ENCODE data around the gene DOCK3.
A peak's percentile ranks its signal among the peaks of the same experiment; 100 is the strongest.
"Not testable (repeated sequence)": the region's sequence is repeated elsewhere in the genome, so short reads cannot be mapped to it uniquely, and the experiment has no call there.

DOCK3 gene

GRCh38 chr3:51386852-51387229 is 712.1 kb downstream of the DOCK3 start:
- DNase-seq (ENCODE audit: low spot score) = no peak

- DNase-seq (ENCODE audit: low spot score) = not testable (repeated sequence)
Observed at GRCh38 chr3:51387281-51387680, 712.6 kb downstream of the DOCK3 start.

DNA sequence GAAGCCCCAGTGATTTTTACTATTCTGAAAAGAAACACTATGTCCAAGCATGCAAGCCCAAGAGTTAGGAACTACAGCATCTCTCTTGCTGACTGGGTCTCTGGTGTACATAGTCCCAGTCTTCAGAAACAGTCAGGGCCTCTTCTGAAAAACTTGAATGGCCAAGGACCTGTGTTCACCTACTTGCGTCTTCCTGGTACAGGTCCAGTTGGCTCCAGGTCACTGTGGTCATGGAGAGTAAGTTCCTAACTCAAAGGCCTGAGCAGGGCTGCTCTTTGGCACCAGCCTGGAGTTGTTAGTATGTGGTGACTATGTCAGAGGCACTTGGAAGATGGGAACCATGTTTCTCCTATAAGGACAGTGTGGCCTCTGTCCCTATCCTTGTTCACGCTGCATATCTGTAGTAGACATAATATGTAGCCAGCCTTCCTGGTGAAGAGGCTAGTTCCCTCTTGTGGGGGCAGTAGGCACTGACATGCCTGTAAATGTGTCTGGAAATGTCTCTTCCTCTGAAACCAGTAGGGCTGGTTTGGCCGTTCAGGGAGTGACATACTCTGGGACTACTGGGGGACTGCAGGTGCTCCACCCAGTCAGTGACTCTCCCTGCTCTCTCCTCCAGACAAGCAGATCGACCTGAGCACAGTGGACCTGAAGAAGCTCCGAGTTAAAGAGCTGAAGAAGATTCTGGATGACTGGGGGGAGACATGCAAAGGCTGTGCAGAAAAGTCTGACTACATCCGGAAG is 713.7 kb downstream of the DOCK3 start:
- no peak for DNase-seq (ENCODE audit: low spot score)

- DNase-seq (ENCODE audit: low spot score) = peak; percentile 64
Observed at GRCh38 chr3:51389423-51390183, 714.9 kb downstream of the DOCK3 start.

DNA sequence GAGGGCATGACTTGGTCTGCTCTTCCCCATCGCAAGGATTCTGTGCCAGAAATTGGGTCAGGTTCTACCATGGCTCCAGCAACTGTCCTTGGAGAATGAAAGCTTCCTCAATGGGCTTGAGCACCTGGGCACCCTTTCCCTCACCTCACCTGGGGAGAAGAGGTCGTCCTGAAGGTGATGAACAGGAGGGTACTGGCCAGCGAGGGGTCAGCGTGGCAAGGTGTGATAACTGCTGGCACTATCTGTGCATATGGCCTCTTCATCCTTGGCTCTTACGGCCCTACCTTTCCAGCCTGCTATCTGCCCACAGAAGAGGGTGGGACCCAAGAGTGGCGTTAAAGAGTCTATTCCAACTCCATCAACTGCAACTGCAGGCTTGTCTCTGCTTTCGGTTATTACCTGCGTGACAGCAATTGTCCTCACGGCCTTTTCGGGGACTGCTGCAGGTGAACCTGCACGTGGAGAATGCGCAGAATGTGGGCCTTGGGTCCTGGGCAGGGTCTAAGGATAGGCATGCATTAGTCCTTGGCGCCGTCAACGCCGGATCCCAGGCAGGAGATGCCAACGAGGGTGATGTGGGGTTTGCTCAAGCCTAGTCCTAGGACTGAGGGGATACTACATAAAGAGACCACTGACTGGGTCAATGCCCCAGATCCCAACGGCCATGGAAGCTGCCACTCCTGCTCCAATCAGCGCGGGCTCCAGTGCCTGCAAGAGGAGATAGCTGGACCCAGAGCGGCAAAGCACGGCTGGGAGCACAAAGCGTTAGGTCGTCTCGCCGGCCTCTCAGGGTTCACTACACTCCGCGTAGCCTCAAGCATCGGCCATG is 715.7 kb downstream of the DOCK3 start:
- DNase-seq (ENCODE audit: low spot score) = no peak

DNA sequence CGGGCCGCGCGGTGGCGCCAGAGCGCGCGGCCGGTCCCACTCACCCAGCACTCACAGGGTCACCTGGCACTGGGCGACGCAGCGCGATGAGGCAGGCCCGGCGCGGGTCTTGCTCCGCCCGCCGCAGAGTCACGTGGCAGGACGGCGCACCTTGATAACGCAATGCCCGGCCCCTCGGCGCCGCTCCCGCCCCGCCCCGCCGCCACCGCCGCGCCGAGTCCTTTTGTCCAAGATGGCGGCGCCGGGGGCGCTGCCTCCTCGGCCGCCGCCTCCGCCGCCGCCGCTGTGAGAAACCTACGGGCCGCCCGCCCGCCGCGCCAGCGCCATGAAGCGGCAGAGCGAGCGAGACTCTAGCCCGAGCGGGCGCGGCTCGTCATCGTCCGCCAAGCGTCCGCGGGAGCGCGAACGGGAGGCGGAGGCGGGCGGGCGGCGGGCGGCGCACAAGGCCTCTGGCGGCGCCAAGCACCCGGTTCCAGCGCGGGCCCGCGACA is 716.4 kb downstream of the DOCK3 start, which contains the start of gene RBM15B:
TSS of gene RBM15B (plus strand) at position 211 of the 491 bp plus-strand sequence. CDS start at position 326, 115 bp downstream.
- peak; percentile 99 for DNase-seq (ENCODE audit: low spot score)

DNA sequence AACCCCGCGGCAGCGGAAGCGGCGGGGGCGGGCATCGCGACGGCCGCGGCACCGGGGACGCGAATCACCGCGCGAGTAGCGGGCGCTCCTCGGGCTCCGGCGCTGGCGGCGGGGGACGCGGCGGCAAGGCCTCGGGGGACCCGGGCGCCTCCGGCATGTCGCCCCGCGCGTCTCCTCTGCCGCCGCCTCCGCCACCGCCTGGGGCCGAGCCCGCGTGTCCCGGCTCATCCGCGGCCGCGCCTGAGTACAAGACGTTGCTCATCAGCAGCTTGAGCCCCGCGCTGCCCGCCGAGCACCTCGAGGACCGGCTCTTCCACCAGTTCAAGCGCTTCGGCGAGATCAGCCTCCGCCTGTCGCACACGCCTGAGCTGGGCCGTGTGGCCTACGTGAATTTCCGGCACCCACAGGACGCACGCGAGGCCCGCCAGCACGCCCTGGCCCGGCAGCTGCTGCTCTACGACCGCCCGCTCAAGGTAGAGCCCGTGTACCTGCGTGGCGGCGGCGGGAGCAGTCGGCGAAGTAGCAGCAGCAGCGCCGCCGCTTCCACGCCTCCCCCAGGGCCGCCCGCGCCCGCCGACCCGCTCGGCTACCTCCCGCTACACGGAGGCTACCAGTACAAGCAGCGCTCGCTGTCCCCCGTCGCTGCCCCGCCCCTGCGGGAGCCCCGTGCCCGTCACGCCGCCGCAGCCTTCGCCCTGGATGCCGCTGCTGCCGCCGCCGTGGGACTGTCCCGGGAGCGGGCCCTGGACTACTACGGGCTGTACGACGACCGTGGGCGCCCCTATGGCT is 717.0 kb downstream of the DOCK3 start:
- peak; percentile 52 for DNase-seq (ENCODE audit: low spot score)

- no peak for DNase-seq (ENCODE audit: low spot score)
Observed at GRCh38 chr3:51392355-51393133, 717.8 kb downstream of the DOCK3 start.

GRCh38 chr3:51393134-51393495 is 718.4 kb downstream of the DOCK3 start:
- DNase-seq (ENCODE audit: low spot score) = no peak

DNA sequence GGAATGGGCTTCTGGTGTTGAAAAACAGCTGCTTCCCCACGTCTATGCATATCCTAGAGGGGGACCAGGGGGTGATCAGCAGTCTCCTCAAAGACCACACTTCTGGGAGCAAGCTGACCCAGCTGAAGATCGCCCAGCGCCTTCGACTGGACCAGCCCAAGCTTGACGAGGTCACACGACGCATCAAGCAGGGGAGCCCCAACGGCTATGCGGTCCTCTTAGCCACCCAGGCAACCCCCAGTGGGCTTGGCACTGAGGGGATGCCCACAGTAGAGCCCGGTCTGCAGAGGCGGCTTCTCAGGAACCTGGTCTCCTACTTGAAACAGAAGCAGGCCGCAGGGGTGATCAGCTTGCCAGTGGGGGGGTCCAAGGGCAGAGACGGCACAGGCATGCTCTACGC is 718.8 kb downstream of the DOCK3 start:
- no peak for DNase-seq (ENCODE audit: low spot score)

GRCh38 chr3:51394541-51394940 is 719.8 kb downstream of the DOCK3 start:
- no peak for DNase-seq (ENCODE audit: low spot score)

DNA sequence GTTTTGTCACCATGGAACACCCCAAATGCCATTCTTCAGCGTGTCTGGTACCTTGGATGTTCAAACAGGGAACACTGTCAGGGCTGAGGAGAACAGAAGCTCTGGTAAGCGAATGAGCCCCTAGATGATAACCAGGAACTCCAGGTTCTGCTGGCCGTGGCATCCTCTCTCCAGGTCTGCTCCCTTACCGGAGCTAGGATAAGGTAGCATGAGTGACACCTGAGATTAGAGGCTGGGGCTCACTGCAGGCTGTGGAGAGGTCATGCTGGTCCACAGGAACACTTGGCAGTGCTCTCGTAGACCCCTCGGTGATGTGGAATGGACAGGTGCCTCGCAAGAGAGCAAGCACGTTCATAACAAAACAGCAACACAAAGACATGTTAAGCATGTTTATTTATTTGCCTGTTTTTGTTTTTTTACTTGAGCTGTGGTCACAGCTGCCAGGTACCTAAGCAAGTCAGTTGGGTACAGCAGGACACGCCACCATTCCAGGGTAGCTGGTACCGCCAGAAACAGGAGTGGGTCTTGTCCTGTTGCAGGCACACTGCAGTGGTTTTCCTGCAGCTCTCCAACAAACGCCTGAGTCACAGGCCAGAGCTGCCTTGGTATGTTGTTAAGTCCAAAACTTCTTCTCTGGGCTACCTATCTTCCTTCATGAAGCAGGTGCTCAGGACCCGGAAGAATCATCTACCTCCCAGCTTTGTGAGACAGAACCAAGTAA is 720.9 kb downstream of the DOCK3 start:
- DNase-seq (ENCODE audit: low spot score) = peak; percentile 19

GRCh38 chr3:51396401-51396800 is 721.7 kb downstream of the DOCK3 start:
- no peak for DNase-seq (ENCODE audit: low spot score)

- DNase-seq (ENCODE audit: low spot score) = no peak
Observed at GRCh38 chr3:51397392-51397791, 722.7 kb downstream of the DOCK3 start.

DNA sequence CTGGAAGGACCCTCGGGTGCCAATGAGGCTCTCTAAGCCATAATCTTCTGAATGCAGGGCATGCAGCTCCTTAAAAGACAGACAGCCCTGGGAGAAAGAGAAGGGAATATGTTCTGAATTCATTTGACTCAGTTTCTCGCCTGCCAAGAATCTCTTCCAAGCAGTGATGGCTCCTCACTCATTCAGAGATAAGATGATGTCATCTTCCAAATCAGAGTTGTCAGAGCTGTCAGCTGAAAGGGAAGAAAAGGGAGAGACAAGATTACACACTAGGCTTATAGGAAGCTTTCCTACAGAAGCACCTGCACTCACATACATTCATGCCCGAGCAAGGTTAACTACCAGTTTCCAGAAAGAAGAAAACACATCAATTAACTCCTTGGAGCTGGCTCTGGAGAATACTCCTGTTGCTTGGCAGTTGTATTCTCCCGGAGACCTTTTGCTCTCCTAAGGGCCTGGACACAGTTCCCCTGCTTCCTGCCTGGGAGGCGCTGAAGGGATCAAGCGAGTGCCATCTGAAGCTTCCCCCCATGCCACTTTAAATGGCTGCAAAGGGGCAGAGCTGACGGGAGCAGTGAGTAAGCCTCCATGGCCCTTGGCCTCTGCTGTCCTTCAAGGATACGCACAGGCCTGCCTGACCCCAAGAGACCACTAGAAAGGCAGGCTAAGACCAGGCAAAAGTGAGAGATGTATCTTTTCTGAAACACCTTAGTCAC is 724.0 kb downstream of the DOCK3 start:
- no peak for DNase-seq (ENCODE audit: low spot score)

GRCh38 chr3:51400166-51400565 is 725.4 kb downstream of the DOCK3 start:
- DNase-seq (ENCODE audit: low spot score) = no peak

GRCh38 chr3:51401735-51402134 is 727.0 kb downstream of the DOCK3 start:
- no peak for DNase-seq (ENCODE audit: low spot score)

DNA sequence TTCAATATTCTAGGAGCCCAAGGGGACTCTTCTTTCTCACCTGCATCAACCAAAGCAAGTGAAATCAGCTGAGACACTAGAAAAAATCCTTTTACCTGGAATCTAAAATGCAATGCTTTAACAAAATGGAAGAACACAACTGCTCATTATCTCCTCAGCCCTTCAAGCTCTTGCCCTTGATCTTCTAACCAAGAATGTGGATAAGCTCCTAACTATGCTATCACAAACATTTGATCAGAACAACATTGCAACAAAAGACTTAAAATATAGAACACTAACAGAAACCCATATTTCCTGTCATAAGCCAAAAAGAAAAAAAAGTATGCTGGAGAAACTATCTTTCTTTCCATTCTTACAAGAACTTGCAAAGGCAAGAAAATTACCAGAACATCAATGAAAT is 728.9 kb downstream of the DOCK3 start:
- no peak for DNase-seq (ENCODE audit: low spot score)

GRCh38 chr3:51408021-51408420 is 733.3 kb downstream of the DOCK3 start:
- no peak for DNase-seq (ENCODE audit: low spot score)

Data from AG20443 (cell line).